Measurements from ENCODE around the gene NUDT19. TPM values are rescaled to one million over a fixed set of nuclear protein-coding genes. Genes with fewer than 3 reads are reported as not detected.
"Not testable (repeated sequence)": the region's sequence is repeated elsewhere in the genome, so short reads cannot be mapped to it uniquely, and the experiment has no call there.

Gene NUDT19
- total and polyA plus RNA-seq, 9 of the 15 experiments (the other 6 are each of a cell fraction or from before 2014, with no cell fraction given), result 9.6 to 38.6 (median 14.4) TPM

- Histone ChIP-seq H3K27me3 (ENCODE audit: control insufficient read depth in 2 of 2, insufficient read depth in 2 of 2, low read length in 2 of 2) (no peaks in the 10 kb centered on the region), H3K9me1 (ENCODE audit: control insufficient read depth, insufficient read depth, low read length) (no peaks in the 10 kb centered on the region), H4K20me1 (replicated peaks; ENCODE audit: control insufficient read depth, insufficient read depth, low read length) (0 out of 2 replicates have a peak, but pooled peaks cover 4% of the 10 kb centered on the region), H3K36me3 (ENCODE audit: control insufficient read depth, insufficient read depth, low read length) (peaks cover 83% of the 10 kb centered on the region; the same call in 2 of the 3 replicates), H3K27ac (ENCODE audit: extremely low read depth, low read depth, low read length) (no peak overlapping the region), H3K9me3 (replicated peaks; ENCODE audit: control insufficient read depth, insufficient read depth, low read depth, low read length) (no peaks in the 10 kb centered on the region), H3K9ac (ENCODE audit: insufficient read depth in 1 of 2, low read depth in 2 of 2, low read length in 2 of 2) (no peak overlapping the region), H3K4me3 (no peak overlapping the region), H3K4me1 (replicated peaks in 1 of 2; ENCODE audit: control insufficient read depth in 2 of 2, insufficient read depth in 2 of 2, low read length in 2 of 2) (no peaks in the 10 kb centered on the region), H3K79me2 (ENCODE audit: control insufficient read depth, insufficient read depth, low read length) (peaks cover 18% of the 10 kb centered on the region), H3K4me2 (ENCODE audit: insufficient read depth, low read length) (no peak overlapping the region), H2AFZ (ENCODE audit: low read depth, low read length) (no peak overlapping the region)
- POLR2A ChIA-PET, result no interaction called here
- BruUV-seq (replicated peaks), result no TSS peak
- ATAC-seq (no peak), DNase-seq (ENCODE audit: extremely low read depth in 1 of 4, low spot score in 3 of 4) (no peak), FAIRE-seq (no peak)
- no peak for TF ChIP-seq ZNF174 (CRISPR knock-in tag; IDR thresholded peaks at IDR 0.05)
- TF ChIP-seq HCFC1 (IDR thresholded peaks at IDR 0.05; ENCODE audit: low read depth, low read length), result no peak
- TF ChIP-seq TSC22D4 (tag; IDR thresholded peaks at IDR 0.05), result no peak
- CTCF ChIA-PET (ENCODE audit: low intra/inter-chr PET ratio), result no interaction called here
- intact Hi-C loops (cut with micrococcal nuclease), result no loop called here
- WGBS (ENCODE audit: insufficient coverage, low coverage, missing lambda C conversion rate), result 94% methylated on average over 3 of the region's 5 CpGs
- in situ Hi-C loops (cut with MboI), result no loop called here
Measured at GRCh38 chr19:32650671-32651070, 41.0 kb upstream of the NUDT19 start.

GRCh38 chr19:32651729-32652140 is 39.9 kb upstream of the NUDT19 start:
- no TSS peak for BruUV-seq (replicated peaks)
- Histone ChIP-seq H4K20me1 (replicated peaks; ENCODE audit: control insufficient read depth, insufficient read depth, low read length) (0 out of 2 replicates have a peak, but pooled peaks cover 4% of the 10 kb centered on the region), H3K9me3 (replicated peaks; ENCODE audit: control insufficient read depth, insufficient read depth, low read depth, low read length) (no peaks in the 10 kb centered on the region), H3K27ac (ENCODE audit: extremely low read depth, low read depth, low read length) (no peak overlapping the region), H3K79me2 (ENCODE audit: control insufficient read depth, insufficient read depth, low read length) (peaks cover 22% of the 10 kb centered on the region), H3K9ac (ENCODE audit: insufficient read depth in 1 of 2, low read depth in 2 of 2, low read length in 2 of 2) (no peak overlapping the region), H3K9me1 (ENCODE audit: control insufficient read depth, insufficient read depth, low read length) (no peaks in the 10 kb centered on the region), H3K4me2 (ENCODE audit: insufficient read depth, low read length) (no peak overlapping the region), H2AFZ (ENCODE audit: low read depth, low read length) (no peak overlapping the region), H3K27me3 (ENCODE audit: control insufficient read depth in 2 of 2, insufficient read depth in 2 of 2, low read length in 2 of 2) (no peaks in the 10 kb centered on the region), H3K4me1 (replicated peaks in 1 of 2; ENCODE audit: control insufficient read depth in 2 of 2, insufficient read depth in 2 of 2, low read length in 2 of 2) (no peaks in the 10 kb centered on the region), H3K4me3 (no peak overlapping the region), H3K36me3 (ENCODE audit: control insufficient read depth, insufficient read depth, low read length) (peaks cover 85% of the 10 kb centered on the region; the same call in 2 of the 3 replicates)
- no peak for FAIRE-seq
- ATAC-seq, result 0 out of 3 replicates have a peak, but pooled peaks have one; percentile 31
- DNase-seq (ENCODE audit: extremely low read depth in 1 of 4, low spot score in 3 of 4), result no peak
- 91% methylated on average over 5 of the region's 8 CpGs for WGBS (ENCODE audit: insufficient coverage, low coverage, missing lambda C conversion rate)
- ChIA-PET POLR2A (interaction anchor here (0.6 kb wide), 2 partner anchors 48 to 480 kb away, joined by 3 read pairs; no protein-coding TSS in a partner anchor), CTCF (ENCODE audit: low intra/inter-chr PET ratio) (no interaction called here)
- in situ Hi-C loops (cut with MboI) (no loop called here), intact Hi-C loops (cut with micrococcal nuclease) (no loop called here)
- TF ChIP-seq ZKSCAN1 (IDR thresholded peaks at IDR 0.05; ENCODE audit: low read depth, low read length) (no peak), RBM17 (IDR thresholded peaks at IDR 0.05; ENCODE audit: borderline replicate concordance, low read depth, low read length) (no peak), RBM34 (IDR thresholded peaks at IDR 0.05; ENCODE audit: borderline replicate concordance, insufficient read depth, low read length) (no peak), ZNF778 (CRISPR knock-in tag; IDR thresholded peaks at IDR 0.05) (no peak), POLR2G (IDR thresholded peaks at IDR 0.05; ENCODE audit: low read depth, low read length) (0 out of 2 replicates have a peak, but pooled peaks have one; percentile 30)

- H3K4me1 ChIP-seq (replicated peaks in 1 of 2; ENCODE audit: control insufficient read depth in 2 of 2, insufficient read depth in 2 of 2, low read length in 2 of 2); in situ Hi-C loops (cut with MboI); FAIRE-seq; H3K4me2 ChIP-seq (ENCODE audit: insufficient read depth, low read length); H4K20me1 ChIP-seq (replicated peaks; ENCODE audit: control insufficient read depth, insufficient read depth, low read length); H3K27me3 ChIP-seq (ENCODE audit: control insufficient read depth in 2 of 2, insufficient read depth in 2 of 2, low read length in 2 of 2); intact Hi-C loops (cut with micrococcal nuclease); H3K9ac ChIP-seq (ENCODE audit: insufficient read depth in 1 of 2, low read depth in 2 of 2, low read length in 2 of 2); H3K9me1 ChIP-seq (ENCODE audit: control insufficient read depth, insufficient read depth, low read length); H3K4me3 ChIP-seq; BruUV-seq (replicated peaks); CTCF ChIA-PET (ENCODE audit: low intra/inter-chr PET ratio); H3K27ac ChIP-seq (ENCODE audit: extremely low read depth, low read depth, low read length); POLR2A ChIA-PET; H3K9me3 ChIP-seq (replicated peaks; ENCODE audit: control insufficient read depth, insufficient read depth, low read depth, low read length); ATAC-seq; H2AFZ ChIP-seq (ENCODE audit: low read depth, low read length); DNase-seq (ENCODE audit: extremely low read depth in 1 of 4, low spot score in 3 of 4): not testable (repeated sequence)
- peaks cover 22% of the 10 kb centered on the region for H3K79me2 ChIP-seq (ENCODE audit: control insufficient read depth, insufficient read depth, low read length)
- WGBS (ENCODE audit: insufficient coverage, low coverage, missing lambda C conversion rate), result 96% methylated on average over 11 of the region's 13 CpGs
- H3K36me3 ChIP-seq (ENCODE audit: control insufficient read depth, insufficient read depth, low read length), result peaks cover 82% of the 10 kb centered on the region; the same call in 2 of the 3 replicates
Measured at GRCh38 chr19:32652331-32652730, 39.3 kb upstream of the NUDT19 start.

Measured in K562 (cell line).